DMS79 treated with DMSO at 0.1 percent for 48 hours (cell line): ENCODE measurements around the gene ACTR2.

Source experiments
- DNase-seq: peaks from one replicate; lab custom pipeline; 2025; lab: John Stamatoyannopoulos, UW

ACTR2 gene

GRCh38 chr2:65278531-65278981, 50.9 kb downstream of the ACTR2 start:
- peak; percentile 36 for DNase-seq

- no peak for DNase-seq
Measured at GRCh38 chr2:65279756-65280155, 52.1 kb downstream of the ACTR2 start.

GRCh38 chr2:65281627-65282351, 54.2 kb downstream of the ACTR2 start:
- no peak for DNase-seq

GRCh38 chr2:65282477-65283053, 54.9 kb downstream of the ACTR2 start:
- DNase-seq, result no peak

- DNase-seq, result no peak
Measured at GRCh38 chr2:65287364-65287763, 59.7 kb downstream of the ACTR2 start.

GRCh38 chr2:65291216-65292105, 63.8 kb downstream of the ACTR2 start:
- no peak for DNase-seq

GRCh38 chr2:65292106-65292400, 64.4 kb downstream of the ACTR2 start:
- no peak for DNase-seq

- no peak for DNase-seq
Measured at GRCh38 chr2:65292461-65293011, 64.9 kb downstream of the ACTR2 start.

GRCh38 chr2:65293376-65293775, 65.7 kb downstream of the ACTR2 start:
- DNase-seq, result no peak

GRCh38 chr2:65294136-65294535, 66.5 kb downstream of the ACTR2 start:
- DNase-seq, result no peak

- no peak for DNase-seq
Measured at GRCh38 chr2:65294701-65295100, 67.1 kb downstream of the ACTR2 start.

- no peak for DNase-seq
Measured at GRCh38 chr2:65296971-65297370, 69.3 kb downstream of the ACTR2 start.

- no peak for DNase-seq
Measured at GRCh38 chr2:65297544-65297943, 69.9 kb downstream of the ACTR2 start.

GRCh38 chr2:65298089-65298488, 70.5 kb downstream of the ACTR2 start:
- DNase-seq, result no peak

GRCh38 chr2:65299246-65299645, 71.6 kb downstream of the ACTR2 start:
- no peak for DNase-seq

- no peak for DNase-seq
Measured at GRCh38 chr2:65300134-65300760, 72.6 kb downstream of the ACTR2 start.

GRCh38 chr2:65300761-65301711, 73.4 kb downstream of the ACTR2 start:
- no peak for DNase-seq

- DNase-seq, result no peak
Measured at GRCh38 chr2:65305934-65306333, 78.3 kb downstream of the ACTR2 start.

GRCh38 chr2:65309699-65310098, 82.1 kb downstream of the ACTR2 start:
- no peak for DNase-seq

GRCh38 chr2:65311049-65311448, 83.4 kb downstream of the ACTR2 start:
- no peak for DNase-seq

GRCh38 chr2:65311596-65311995, 84.0 kb downstream of the ACTR2 start:
- no peak for DNase-seq
